Stimulated activated CD8-positive, alpha-beta memory T cell treated with anti-CD3 and anti-CD28 coated beads, Interleukin-12 subunit alpha, Interleukin-12 subunit beta, amount 100 ng/mL, for 4 hours (primary cell): ENCODE data around the gene TRIP13.

Source experiments
- DNase-seq: peaks from one replicate; pipeline ENCODE4 v3.0.0-alpha.2; 2020; ENCODE audit warnings: low read depth

The TRIP13 gene

DNA sequence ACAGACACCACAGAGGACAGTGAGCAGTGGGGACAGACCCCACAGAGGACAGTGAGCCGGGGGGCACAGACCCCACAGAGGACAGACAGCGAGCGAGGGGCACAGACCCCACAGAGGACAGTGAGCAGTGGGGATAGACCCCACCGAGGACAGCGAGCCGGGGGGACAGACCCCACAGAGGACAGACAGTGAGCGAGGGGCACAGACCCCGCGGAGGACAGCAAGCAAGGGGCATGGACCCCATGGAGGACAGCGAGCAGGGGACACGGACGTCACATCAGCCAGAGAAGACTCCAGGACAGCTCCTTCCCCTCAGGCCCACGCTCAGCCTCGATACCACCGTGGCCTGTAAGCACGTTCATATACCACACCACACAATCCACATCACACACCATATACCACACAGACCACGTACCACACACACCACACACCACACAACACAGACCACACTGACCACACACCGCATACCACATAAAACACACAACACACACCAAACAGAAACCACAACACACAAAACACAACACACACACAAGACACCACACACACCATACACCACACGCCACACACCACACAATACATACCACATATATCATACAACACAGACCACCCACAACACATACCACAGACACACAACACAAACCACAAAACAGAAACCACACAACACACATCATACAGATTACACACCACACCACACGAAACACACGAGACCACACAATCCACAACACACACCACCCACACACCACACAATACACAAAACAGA lies 36.7 kb upstream of the TRIP13 start:
- no peak for DNase-seq

DNA sequence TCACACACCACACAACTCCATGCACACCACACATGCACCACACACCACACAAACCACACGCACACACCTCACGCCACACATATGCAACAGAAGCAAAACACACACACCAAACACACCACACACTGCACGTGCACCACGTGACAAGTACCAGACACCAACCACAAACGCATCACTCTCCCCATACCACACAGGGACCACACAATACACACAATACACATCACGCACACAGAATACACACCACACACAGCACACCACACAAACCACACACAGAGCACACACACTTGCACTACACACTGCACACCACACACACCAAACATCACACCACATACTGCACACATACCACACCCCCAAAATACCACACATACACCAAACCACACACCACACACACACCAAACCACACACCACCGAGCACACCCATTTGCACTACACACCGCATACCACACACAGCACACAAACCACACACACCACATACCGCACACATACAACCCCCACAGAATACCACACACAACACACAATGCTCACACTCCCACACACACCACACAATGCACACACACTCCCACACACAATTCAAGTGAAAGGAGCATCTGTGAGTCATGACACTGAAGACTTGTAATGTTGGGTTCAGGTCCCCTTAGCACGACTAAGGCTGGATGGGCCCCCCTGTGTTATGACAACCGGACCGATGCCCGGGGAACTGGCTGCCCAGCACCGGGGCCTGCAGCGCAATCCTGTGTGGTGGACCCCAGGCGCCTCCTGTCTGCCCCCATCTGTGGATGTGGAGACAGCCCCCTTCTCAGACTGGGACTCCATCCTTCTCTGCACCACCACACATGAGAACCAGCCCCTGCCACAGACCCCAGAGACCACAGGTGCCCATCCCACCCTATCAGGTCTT lies 35.9 kb upstream of the TRIP13 start:
- no peak for DNase-seq

- no peak for DNase-seq
Measured at GRCh38 chr5:858726-859125, 34.0 kb upstream of the TRIP13 start.

DNA sequence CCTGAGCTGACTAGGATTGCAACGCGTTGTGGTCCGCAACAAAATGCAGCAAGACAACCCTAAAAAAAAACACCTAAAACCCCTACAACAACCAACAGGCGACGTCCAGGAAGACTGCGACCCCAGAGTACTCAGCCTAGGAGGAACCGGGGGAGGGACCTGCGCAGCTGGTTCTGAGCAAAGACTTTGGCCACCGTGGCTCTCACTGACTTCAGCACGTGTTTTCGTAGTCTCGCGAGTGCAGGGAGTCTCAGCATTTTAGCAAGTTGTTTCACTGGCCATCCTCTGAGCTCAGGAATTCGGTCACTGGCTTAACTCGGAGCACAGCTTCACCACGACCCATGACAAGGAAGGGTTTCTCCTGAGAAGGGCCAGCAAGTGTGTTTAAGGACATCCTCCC lies 33.3 kb upstream of the TRIP13 start:
- no peak for DNase-seq

DNA sequence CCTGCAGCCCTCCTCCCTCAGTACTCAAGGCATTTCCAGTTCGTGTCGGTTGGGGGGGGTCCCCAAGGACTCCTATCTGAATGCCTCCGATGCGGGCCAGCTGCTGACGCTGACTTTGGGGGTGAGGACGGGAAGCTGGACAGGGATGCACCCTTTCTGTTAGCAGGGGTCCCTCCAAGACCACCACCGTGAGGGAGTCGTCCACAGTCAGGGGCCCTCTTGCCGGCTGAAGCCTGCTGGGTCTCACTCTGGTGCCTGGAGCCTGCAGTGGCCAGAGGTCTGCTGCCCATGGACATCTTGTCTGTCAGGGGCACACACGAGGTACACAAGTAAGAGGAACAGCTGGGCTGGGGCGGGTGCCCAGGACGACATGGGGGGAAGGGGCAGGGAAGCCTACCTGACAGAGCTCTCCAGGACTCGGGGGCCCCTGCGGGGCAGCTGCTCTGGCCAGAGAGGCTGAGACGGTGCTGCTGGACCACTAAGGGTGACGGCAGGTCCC lies 32.8 kb upstream of the TRIP13 start:
- no peak for DNase-seq

DNA sequence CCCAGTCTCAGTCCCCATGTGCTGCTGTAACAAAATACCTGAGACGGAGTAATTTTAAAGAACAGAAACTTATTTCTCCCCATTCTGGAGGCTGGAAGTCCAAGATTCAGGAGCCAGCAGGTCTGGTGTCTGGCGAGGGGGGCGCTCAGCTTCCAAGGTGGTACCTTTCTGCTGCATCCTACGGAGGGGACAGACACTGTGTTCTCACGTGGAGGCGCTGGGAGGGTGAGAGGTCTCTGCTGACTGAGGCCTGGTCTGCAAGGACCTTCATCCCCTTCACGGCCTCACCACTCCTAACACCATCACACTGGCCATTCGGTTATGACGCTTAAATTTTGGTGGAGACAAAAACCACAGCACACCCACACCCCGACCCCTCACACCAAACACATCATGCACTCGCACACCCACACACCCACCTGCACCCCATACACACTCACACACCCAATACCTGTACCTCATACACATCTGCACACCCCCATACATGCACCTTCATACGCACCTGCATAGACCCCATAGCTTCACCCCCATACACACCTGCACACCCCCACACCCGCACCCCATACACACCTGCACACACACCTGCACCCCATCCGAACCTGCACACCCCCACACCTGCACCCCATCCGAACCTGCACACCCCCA lies 32.1 kb upstream of the TRIP13 start:
- DNase-seq: no peak

- no peak for DNase-seq
Measured at GRCh38 chr5:861442-862366, 31.0 kb upstream of the TRIP13 start.

DNA sequence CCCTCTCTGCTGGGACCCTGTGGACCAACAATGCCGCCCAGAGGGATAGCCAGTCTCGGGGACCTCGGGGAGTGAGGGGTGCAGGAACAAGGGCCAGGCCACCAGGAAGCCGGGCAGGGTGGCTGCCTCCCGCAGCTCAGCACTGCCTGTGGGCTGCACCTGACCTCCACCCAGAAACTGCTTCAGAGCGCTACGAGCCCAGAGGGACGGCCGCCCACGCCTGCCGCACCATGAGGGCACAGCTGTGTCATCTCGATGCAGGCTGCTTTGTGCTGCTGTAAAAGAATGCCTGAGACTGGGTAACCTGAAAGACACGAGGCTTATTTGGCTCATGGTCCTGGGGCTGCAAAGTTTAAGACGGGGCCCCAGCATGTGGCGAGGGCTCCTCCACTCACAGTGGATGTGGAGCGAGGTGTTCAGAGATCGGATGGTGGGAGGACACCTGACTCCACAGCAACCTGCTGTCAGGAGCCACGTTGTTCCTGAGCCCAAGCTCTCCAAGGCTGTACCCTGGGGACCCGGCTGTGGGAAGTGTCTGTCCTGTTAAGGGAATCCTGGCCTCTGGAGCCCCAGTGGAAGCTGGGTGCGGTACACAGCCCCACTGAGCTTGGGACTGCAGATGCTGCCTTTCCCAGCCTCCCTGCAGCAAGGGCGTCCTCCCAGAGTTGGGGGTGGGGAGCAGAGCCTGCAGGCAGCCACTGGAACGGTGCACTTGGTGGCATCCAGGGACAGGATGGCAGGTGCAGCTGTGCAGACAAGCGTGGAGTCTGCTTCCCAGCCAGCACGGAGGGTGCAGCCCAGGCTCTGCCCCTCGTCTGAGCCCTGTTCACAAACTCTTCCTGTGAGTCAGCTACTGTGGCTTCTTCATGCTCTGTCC lies 30.1 kb upstream of the TRIP13 start:
- DNase-seq: no peak

DNA sequence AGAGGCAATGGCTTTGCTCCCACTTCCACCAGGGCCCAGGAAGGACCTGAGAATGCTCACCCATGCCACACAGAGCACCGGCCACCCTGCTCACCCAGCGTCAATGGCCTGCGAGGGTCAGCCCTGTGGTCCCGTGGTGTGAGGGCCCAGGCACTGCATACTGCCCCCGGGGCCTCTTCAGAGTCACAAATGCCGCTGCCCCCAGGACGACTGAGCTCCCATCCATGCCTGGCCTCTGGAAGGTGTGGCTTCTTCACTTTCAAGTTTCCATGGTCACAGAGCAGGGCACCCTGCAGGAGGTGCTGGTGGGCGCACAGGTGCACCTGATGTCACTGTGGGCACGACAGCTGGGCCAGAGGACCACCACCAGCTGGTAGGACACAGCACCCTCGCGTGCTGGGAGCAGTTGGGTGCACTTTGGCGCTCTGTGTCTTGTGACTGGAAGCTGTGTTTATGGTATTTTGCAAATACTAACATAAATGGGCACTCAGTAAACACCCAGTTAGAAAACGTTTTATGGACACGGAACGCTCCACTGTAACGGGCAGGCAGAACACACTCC lies 29.4 kb upstream of the TRIP13 start:
- DNase-seq: no peak

- DNase-seq: no peak
Measured at GRCh38 chr5:864492-865167, 28.1 kb upstream of the TRIP13 start.

- DNase-seq: no peak
Measured at GRCh38 chr5:865168-865521, 27.5 kb upstream of the TRIP13 start.

GRCh38 chr5:865771-866170 lies 26.9 kb upstream of the TRIP13 start:
- no peak for DNase-seq

DNA sequence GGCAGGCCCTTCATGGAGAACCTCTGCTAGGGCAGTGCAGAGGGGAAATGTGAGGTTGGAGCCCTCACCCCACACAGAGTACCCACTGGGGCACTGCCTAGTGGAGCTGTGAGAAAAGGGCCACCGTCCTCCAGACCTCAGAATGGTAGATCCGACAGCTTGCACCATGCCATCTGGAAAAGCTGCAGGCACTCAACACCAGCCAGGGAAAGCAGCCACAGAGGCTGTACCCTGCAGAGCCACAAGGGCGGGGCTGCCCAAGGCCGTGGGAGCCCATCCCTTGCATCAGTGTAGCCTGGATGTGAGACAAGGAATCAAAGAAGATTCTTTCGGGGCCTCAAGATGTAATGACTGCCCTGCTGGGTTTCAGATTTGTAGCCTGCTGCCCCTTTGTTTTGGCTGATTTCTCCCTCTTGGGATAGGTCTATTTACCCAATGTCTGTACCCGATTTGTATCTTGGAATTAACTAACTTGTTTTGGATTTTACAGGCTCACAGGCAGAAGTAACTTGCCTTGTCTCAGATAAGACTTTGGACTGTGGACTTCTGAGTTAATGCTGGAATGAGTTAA lies 25.3 kb upstream of the TRIP13 start:
- no peak for DNase-seq

DNA sequence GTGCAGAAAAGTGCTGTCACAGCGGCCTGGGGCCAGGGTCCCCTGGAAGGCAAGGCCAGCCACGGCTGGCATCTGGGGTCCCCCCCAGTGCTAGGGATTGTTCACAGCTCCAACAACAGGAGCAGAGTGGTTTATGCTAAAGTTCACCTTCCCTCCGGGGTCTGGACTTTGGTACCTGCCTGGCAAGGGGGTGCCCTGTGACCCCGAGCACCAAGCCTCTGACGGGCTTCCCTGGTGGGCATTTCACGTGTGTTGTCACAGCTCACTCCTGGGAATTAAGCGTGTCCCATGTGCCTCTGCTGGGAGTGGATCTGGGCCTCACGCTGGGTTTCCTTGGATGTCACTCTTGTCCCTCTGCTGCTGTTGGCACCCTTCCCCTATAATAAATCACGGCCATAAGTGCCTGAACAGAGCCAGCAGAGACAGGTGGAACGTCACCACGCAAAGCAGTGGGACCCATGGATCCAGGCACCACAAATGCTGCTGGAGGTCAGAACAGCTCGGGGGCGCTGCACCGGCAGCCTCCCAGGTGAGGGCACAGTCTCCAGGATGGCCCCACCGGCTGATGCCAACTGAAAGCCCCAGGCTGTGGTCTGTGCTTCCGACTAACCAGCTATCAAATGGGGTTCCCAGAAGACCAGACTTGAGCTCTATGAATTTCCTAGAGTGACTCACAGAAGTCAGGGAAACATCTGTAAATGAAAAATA lies 24.1 kb upstream of the TRIP13 start:
- no peak for DNase-seq

GRCh38 chr5:870956-871355 lies 21.7 kb upstream of the TRIP13 start:
- no peak for DNase-seq

- DNase-seq: no peak
Measured at GRCh38 chr5:871596-872298, 20.9 kb upstream of the TRIP13 start.

DNA sequence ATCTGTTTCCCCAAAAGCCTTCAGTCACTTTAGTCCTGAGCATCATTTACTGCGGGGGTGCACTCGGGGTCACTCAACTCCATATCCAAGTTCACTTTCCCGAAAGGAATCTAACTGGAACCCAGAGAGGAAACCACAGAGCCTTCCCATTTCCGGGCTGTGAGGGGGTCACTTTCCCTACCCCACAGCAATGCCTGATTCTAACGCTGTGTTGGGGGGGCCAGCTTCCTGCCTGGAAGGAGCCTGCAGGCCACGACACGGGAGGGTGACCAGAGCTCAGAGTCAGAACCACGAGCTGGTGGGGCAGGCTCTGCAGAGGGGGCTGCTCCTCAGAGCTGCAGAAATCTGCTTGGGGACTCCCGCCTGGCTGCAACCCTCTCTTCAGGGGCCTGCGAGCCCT lies 20.4 kb upstream of the TRIP13 start:
- DNase-seq: no peak

DNA sequence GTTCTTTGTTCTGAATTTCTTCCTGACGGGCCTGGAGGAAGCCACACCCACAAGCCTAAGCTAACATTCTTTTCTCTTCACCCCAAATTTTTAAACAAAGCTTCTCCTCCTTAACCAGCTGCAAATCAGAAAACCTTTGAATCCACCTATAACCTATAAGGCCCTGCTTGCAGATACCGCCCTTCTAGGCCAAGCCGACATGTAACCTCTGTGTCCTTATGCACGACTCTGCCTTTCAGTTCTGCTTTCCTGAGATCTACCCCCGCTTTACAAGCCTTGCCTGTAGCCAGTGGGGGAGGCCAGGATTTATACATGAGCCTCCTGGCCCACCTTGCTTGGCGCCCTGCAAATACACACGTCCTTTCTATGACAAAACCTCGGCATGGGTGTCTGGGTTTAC lies 19.4 kb upstream of the TRIP13 start:
- no peak for DNase-seq
